Endothelial cell of umbilical vein (primary cell): ENCODE data around the gene CETP. TPM values are rescaled to one million over a fixed set of nuclear protein-coding genes. Genes with fewer than 3 reads are reported as not detected.

ENCODE experiments used
- BruUV-seq: library from RNA; stranded (reverse); fragments of 400-500 nt; replicated peaks from 2 replicates; lab custom pipeline; 2021; lab: Mats Ljungman, UMichigan
- CTCF ChIA-PET: fragments of 300-600, 350-600 bp; sonication (Branson Sonifier 250); formaldehyde crosslinking; loops from one replicate; lab custom pipeline; 2021; ENCODE audit warnings: antibody characterized with exemption, inconsistent platforms; lab: Charles Lee
- POLR2A ChIA-PET: fragments of 300-600, 350-600 bp; sonication (Branson Sonifier 250); formaldehyde crosslinking; loops from one replicate; lab custom pipeline; 2021; ENCODE audit warnings: antibody characterized with exemption, inconsistent platforms; lab: Charles Lee
- DNase-seq: peaks from one replicate; pipeline ENCODE4 v3.0.0-alpha.2; 2011; ENCODE audit warnings: low read depth, low spot score
- FAIRE-seq: peaks from 2 replicates; lab custom pipeline; 2011; peaks lifted over from hg19 to GRCh38; lab: Jason Lieb, UNC
- H2AFZ ChIP-seq: 2 replicates; pipeline ENCODE4 v1.6.0; 2012; ENCODE audit warnings: low read depth, low read length, control low read depth, inconsistent platforms
- H3K27ac ChIP-seq: 2 replicates; pipeline ENCODE4 v1.5.1; 2011; ENCODE audit warnings: low read depth, mild to moderate bottlenecking, control low read depth, low read length, moderate library complexity; ENCODE audit not compliant: insufficient read depth
- H3K27me3 ChIP-seq, 2 experiments: 2 replicates each; pipeline versions ENCODE4 v1.6.0 to v1.6.1; 2011; ENCODE audit warnings: low read length in 2 of 2, mixed read lengths in 1 of 2; ENCODE audit not compliant: control insufficient read depth in 2 of 2, insufficient read depth in 2 of 2
- H3K36me3 ChIP-seq, 2 experiments: 2 replicates in 1 of 2; 3 replicates in 1 of 2; pipeline ENCODE4 v1.5.1; 2011; ENCODE audit warnings: low read length in 2 of 2, mild to moderate bottlenecking in 1 of 2, moderate library complexity in 1 of 2; ENCODE audit not compliant: control insufficient read depth in 2 of 2, insufficient read depth in 2 of 2; ENCODE audit errors: extremely low read depth in 1 of 2
- H3K4me1 ChIP-seq: 3 replicates; pipeline ENCODE4 v1.5.1; 2011; ENCODE audit warnings: mild to moderate bottlenecking, low read length; ENCODE audit not compliant: control insufficient read depth, insufficient read depth; ENCODE audit errors: extremely low read depth
- H3K4me2 ChIP-seq: 2 replicates; pipeline ENCODE4 v1.6.1; 2011; ENCODE audit warnings: low read length, control low read depth, mixed read lengths; ENCODE audit not compliant: insufficient read depth
- H3K4me3 ChIP-seq, 3 experiments: fragments of 200-600 bp in 1 of 3; sonication (generic), shearing (Covaris generic) in 1 of 3; replicated peaks in 1 of 3; 2 replicates each; pipeline ENCODE4 v1.5.1; 2011 to 2016; ENCODE audit warnings: control low read depth in 3 of 3, low read length in 3 of 3, mild to moderate bottlenecking in 2 of 3, inconsistent platforms in 1 of 3, low read depth in 1 of 3, moderate library complexity in 1 of 3; ENCODE audit not compliant: insufficient read depth in 1 of 3
- H3K79me2 ChIP-seq: 2 replicates; pipeline ENCODE4 v1.6.0; 2012; ENCODE audit warnings: low read length, inconsistent platforms; ENCODE audit not compliant: control insufficient read depth, insufficient read depth
- H3K9ac ChIP-seq: replicated peaks from 2 replicates; pipeline ENCODE3; 2011; ENCODE audit warnings: low read length, control low read depth; ENCODE audit not compliant: insufficient read depth; ENCODE audit errors: extremely low read depth
- H3K9me1 ChIP-seq: replicated peaks from 3 replicates; pipeline ENCODE4 v1.6.0; 2011; ENCODE audit warnings: mild to moderate bottlenecking, low read length; ENCODE audit not compliant: control insufficient read depth, insufficient read depth; ENCODE audit errors: extremely low read depth
- H3K9me3 ChIP-seq: replicated peaks from 2 replicates; pipeline ENCODE4 v1.5.1; 2012; ENCODE audit warnings: low read length, inconsistent platforms; ENCODE audit not compliant: control insufficient read depth, insufficient read depth
- H4K20me1 ChIP-seq: replicated peaks from 2 replicates; pipeline ENCODE3; 2011; ENCODE audit warnings: mild to moderate bottlenecking, low read length; ENCODE audit not compliant: control insufficient read depth, insufficient read depth; ENCODE audit errors: extremely low read depth
- GATA2 ChIP-seq: IDR thresholded peaks from 2 replicates; pipeline ENCODE4 v1.7.0; 2011; ENCODE audit warnings: low read depth, mild to moderate bottlenecking, moderate library complexity, mixed read lengths, low read length; ENCODE audit not compliant: insufficient read length, insufficient read depth
- MYC ChIP-seq: IDR thresholded peaks from one replicate; pipeline ENCODE4 v1.6.1; 2011; ENCODE audit warnings: mild to moderate bottlenecking, low read depth, low read length
- POLR2AphosphoS5 ChIP-seq: IDR thresholded peaks from 2 replicates; pipeline ENCODE4 v1.6.1; 2012; ENCODE audit warnings: low read depth, mild to moderate bottlenecking, control low read depth, low read length, moderate library complexity; ENCODE audit not compliant: insufficient read depth
- dilution Hi-C: fragments of 300-500 bp; cut with MboI; formaldehyde crosslinking; loops from one replicate; pipeline ENCODE4 v1.15.0; 2019; ENCODE audit warnings: low sequenced_read_pairs; ENCODE audit not compliant: extremely low pct_ligation_motif_present
- intact Hi-C: fragments of 100-400 bp; cut with micrococcal nuclease; formaldehyde crosslinking; loops from one replicate; pipeline ENCODE4 v1.10.0; 2022
- polyA plus RNA-seq, 4 experiments: library from polyadenylated mRNA; depleted of rRNA in 3 of 4; stranded (reverse) in 3 of 4; unstranded in 1 of 4; fragments of >200 nt; gene quantifications; 2 replicates each; pipeline versions ENCODE4 v1.2.1 to v1.2.3, GENCODE V29; 2011 to 2012; ENCODE audit warnings: missing spikeins in 1 of 4
- total RNA-seq: library from RNA; stranded (reverse); gene quantifications from 2 replicates; pipeline ENCODE4 v1.2.3, GENCODE V29; 2021

The CETP gene
- total and polyA plus RNA-seq, 2 donors (not counting 3 experiments of a cell fraction or from before 2014, with no cell fraction given) = 2.2 to 2.8 TPM

DNA sequence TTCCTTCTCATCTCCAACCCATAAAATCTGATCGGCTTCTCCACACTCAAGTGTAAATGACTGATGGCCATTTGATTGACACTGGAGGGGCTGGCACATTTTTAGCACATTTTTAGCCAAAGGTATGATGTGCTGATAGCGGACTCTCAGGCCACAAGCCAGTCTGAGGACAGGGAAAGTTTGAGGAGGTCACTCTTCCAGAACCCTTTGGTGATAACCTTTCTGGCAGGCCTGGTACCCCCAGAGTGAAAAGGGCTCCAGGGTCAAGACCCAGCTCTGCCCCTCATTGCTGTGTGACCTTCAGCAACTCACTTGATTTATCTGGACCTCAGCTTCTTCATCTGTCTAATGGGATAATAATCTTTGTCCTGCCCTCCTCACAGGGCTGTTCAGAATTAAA lies 25.9 kb downstream of the CETP start:
- ChIA-PET CTCF (interaction anchor here (3.2 kb wide), 2 partner anchors 23 to 58 kb away, joined by 24 to 27 read pairs; no protein-coding TSS in a partner anchor), POLR2A (no interaction called here)
- Histone ChIP-seq H3K36me3 (no peaks in the 10 kb centered on the region), H3K4me3 (no peak overlapping the region), H3K9me1 (no peaks in the 10 kb centered on the region), H3K27ac (no peak overlapping the region), H3K9me3 (no peaks in the 10 kb centered on the region), H3K4me1 (peaks cover 17% of the 10 kb centered on the region), H3K27me3 (no peaks in the 10 kb centered on the region), H3K9ac (no peak overlapping the region), H3K4me2 (no peak overlapping the region), H3K79me2 (peaks cover 6% of the 10 kb centered on the region), H4K20me1 (no peaks in the 10 kb centered on the region), H2AFZ (no peak overlapping the region)
- intact Hi-C loops (no loop called here), dilution Hi-C loops (no loop called here)
- TF ChIP-seq GATA2 = no peak
- no TSS peak for BruUV-seq
- no peak for FAIRE-seq
- DNase-seq = no peak

DNA sequence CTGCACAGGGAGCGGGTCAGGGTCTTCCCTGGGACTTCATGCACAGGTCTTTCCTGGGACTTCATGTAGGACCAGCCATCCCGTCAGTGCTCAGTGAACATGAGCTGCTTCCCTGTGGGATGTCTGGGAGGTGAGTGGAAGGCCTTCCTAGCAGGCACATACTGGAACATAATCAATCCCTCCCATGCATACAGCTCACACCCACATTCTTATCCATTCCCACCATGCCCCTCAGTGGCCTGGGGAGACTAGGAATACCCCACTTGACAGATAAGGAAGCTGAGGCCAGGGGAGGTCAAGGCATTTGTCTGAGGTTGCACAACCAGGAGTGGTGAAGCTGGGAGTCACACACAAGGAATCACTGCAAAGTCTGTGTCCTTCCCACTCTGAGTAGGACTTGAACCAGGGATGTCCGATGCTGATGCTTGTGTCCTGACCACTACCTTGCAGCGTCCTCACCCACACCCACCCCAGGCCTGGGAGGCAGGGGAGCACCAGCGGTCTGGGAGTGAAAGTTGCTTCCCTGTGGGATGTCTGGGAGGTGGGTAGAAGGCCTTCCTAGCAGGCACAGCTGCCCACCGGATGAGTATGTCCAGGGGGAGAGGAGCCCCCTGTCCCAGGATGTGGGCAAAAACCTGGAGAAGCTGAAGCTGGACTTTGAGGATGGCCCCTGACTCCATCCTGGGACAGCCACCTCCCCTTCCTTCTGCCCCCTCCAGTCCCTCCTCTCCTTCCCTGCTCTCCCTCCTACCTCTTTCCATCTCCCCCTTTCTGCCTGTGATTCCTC lies 26.6 kb downstream of the CETP start:
- POLR2A ChIA-PET = interaction anchor here (0.6 kb wide), 1 partner anchor 23 kb away, joined by 3 read pairs; no protein-coding TSS in a partner anchor
- DNase-seq = no peak
- TF ChIP-seq GATA2 (no peak), MYC (no peak), POLR2AphosphoS5 (no peak)
- no peaks in the 10 kb centered on the region for H3K9me3 ChIP-seq
- no peak for FAIRE-seq
- H2AFZ ChIP-seq = peak overlapping the region; percentile 99
- H3K4me3 ChIP-seq = no peak overlapping the region
- no peaks in the 10 kb centered on the region for H3K36me3 ChIP-seq
- H3K9me1 ChIP-seq = no peaks in the 10 kb centered on the region
- H3K27me3 ChIP-seq = no peaks in the 10 kb centered on the region
- H4K20me1 ChIP-seq = no peaks in the 10 kb centered on the region
- dilution Hi-C loops (no loop called here), intact Hi-C loops (no loop called here)
- H3K4me1 ChIP-seq = peaks cover 17% of the 10 kb centered on the region
- peak overlapping the region; percentile 97 for H3K4me2 ChIP-seq
- CTCF ChIA-PET = interaction anchor here (0.8 to 3.2 kb wide), 5 partner anchors 7 to 193 kb away, joined by 3 to 27 read pairs (median 3); no protein-coding TSS in a partner anchor
- H3K79me2 ChIP-seq = peaks cover 6% of the 10 kb centered on the region
- no TSS peak for BruUV-seq
- H3K9ac ChIP-seq = no peak overlapping the region
- no peak overlapping the region for H3K27ac ChIP-seq
